Endodermal cell (in vitro differentiated cells): Measurements from ENCODE around the gene HEYL. TPM values are rescaled to one million over a fixed set of nuclear protein-coding genes. Genes with fewer than 3 reads are reported as not detected.

Experiments used
- DNase-seq: peaks from one replicate; pipeline ENCODE4 v3.0.0-alpha.2; 2017
- H3K27ac ChIP-seq: 2 replicates; pipeline ENCODE4 v1.5.1; 2013; ENCODE audit warnings: mild to moderate bottlenecking, low read depth, low read length, moderate library complexity
- H3K27me3 ChIP-seq: 2 replicates; pipeline ENCODE4 v1.6.1; 2013; ENCODE audit warnings: mild to moderate bottlenecking, low read length, moderate library complexity; ENCODE audit not compliant: insufficient read depth, control insufficient read depth, poor library complexity, severe bottlenecking
- H3K36me3 ChIP-seq: 2 replicates; pipeline ENCODE4 v1.7.0; 2013; ENCODE audit warnings: mild to moderate bottlenecking, low read length, moderate library complexity; ENCODE audit not compliant: control insufficient read depth, insufficient read depth
- H3K4me1 ChIP-seq: one replicate; pipeline ENCODE4 v1.7.0; 2013; ENCODE audit warnings: low read length; ENCODE audit not compliant: control insufficient read depth, insufficient read depth
- H3K4me3 ChIP-seq: 2 replicates; pipeline ENCODE4 v1.5.1; 2013; ENCODE audit warnings: mild to moderate bottlenecking, low read length, moderate library complexity
- H3K9ac ChIP-seq: 2 replicates; pipeline ENCODE4 v1.6.1; 2013; ENCODE audit warnings: mild to moderate bottlenecking, low read length, moderate library complexity; ENCODE audit not compliant: poor library complexity, severe bottlenecking; ENCODE audit errors: extremely low read depth
- H3K9me3 ChIP-seq: 2 replicates; pipeline ENCODE4 v1.6.1; 2013; ENCODE audit warnings: mild to moderate bottlenecking, low read length, moderate library complexity; ENCODE audit not compliant: control insufficient read depth
- H3K27ac Mint-ChIP-seq: 2 replicates; pipeline ENCODE4 v1.8.0; 2020; ENCODE audit warnings: mixed read lengths
- H3K27me3 Mint-ChIP-seq: 2 replicates; pipeline ENCODE4 v1.8.0; 2021; ENCODE audit warnings: mild to moderate bottlenecking, mixed read lengths; ENCODE audit not compliant: insufficient read depth
- H3K36me3 Mint-ChIP-seq: 2 replicates; pipeline ENCODE4 v1.8.0; 2020; ENCODE audit warnings: low read depth, mixed read lengths
- H3K4me1 Mint-ChIP-seq: 2 replicates; pipeline ENCODE4 v1.8.0; 2020; ENCODE audit warnings: mixed read lengths
- H3K4me3 Mint-ChIP-seq: 2 replicates; pipeline ENCODE4 v1.8.0; 2020; ENCODE audit warnings: mild to moderate bottlenecking, moderate library complexity, mixed read lengths
- H3K9me3 Mint-ChIP-seq: 2 replicates; pipeline ENCODE4 v1.8.0; 2020; ENCODE audit warnings: mild to moderate bottlenecking, mixed read lengths
- CTCF ChIP-seq: fragments of 200-600 bp; sonication (generic); conservative IDR thresholded peaks from 2 replicates; pipeline ENCODE4 v1.5.0; 2021; ENCODE audit warnings: antibody characterized with exemption, mild to moderate bottlenecking
- WGBS, 2 experiments: methylation state at CpG; one replicate each; pipeline versions ENCODE4 v1.1.5 to v1.1.7; 2013; ENCODE audit warnings: missing lambda C conversion rate in 2 of 2, mixed read lengths in 1 of 2; ENCODE audit not compliant: insufficient coverage in 1 of 2, insufficient read length in 1 of 2; 5-methylcytosine and 5-hydroxymethylcytosine counted together
- total RNA-seq, 2 donors: library from RNA; stranded (reverse); fragmentation: NEBNext Ultra II Directional in 1 of 2; extraction: Animal tissue kit (Norgen Biotek cat#: 25700) in 1 of 2; gene quantifications; 2 replicates in 1 of 2; 3 replicates in 1 of 2; pipeline ENCODE4 v1.2.1, GENCODE V29; 2021

The HEYL gene
- total RNA-seq, 2 donors from 2014 or later = 1.2 to 1.5 TPM

- no peak for TF ChIP-seq CTCF
- DNase-seq = no peak
- no peaks in the 10 kb centered on the region for H3K9me3 Mint-ChIP-seq
- H3K4me1 Mint-ChIP-seq = peaks cover 5% of the 10 kb centered on the region
- 69 to 73% methylated on average over 2 to 3 of the region's 3 CpGs for WGBS, 2 experiments
- H3K27me3 ChIP-seq = peaks cover 99% of the 10 kb centered on the region
- H3K36me3 ChIP-seq = no peaks in the 10 kb centered on the region
- no peak overlapping the region for H3K27ac Mint-ChIP-seq
- H3K4me3 ChIP-seq = no peak overlapping the region
- H3K4me3 Mint-ChIP-seq = no peak overlapping the region
- H3K9ac ChIP-seq = no peak overlapping the region
- H3K4me1 ChIP-seq = no peaks in the 10 kb centered on the region
- H3K27ac ChIP-seq = no peak overlapping the region
- peaks cover 98% of the 10 kb centered on the region for H3K27me3 Mint-ChIP-seq
- no peaks in the 10 kb centered on the region for H3K36me3 Mint-ChIP-seq
- no peaks in the 10 kb centered on the region for H3K9me3 ChIP-seq
Measured at GRCh38 chr1:39673215-39673614, 33.8 kb upstream of the HEYL start.

- H3K27me3 ChIP-seq = peaks cover 100% of the 10 kb centered on the region
- Mint-ChIP-seq H3K9me3 (no peaks in the 10 kb centered on the region), H3K27me3 (peaks cover 99% of the 10 kb centered on the region), H3K27ac (no peak overlapping the region), H3K4me3 (peak overlapping the region; percentile 43), H3K36me3 (no peaks in the 10 kb centered on the region), H3K4me1 (peaks cover 5% of the 10 kb centered on the region)
- no peaks in the 10 kb centered on the region for H3K4me1 ChIP-seq
- H3K4me3 ChIP-seq = peak overlapping the region; percentile 75
- no peak overlapping the region for H3K27ac ChIP-seq
- H3K36me3 ChIP-seq = no peaks in the 10 kb centered on the region
- peak; percentile 82 for TF ChIP-seq CTCF
- no peak overlapping the region for H3K9ac ChIP-seq
- 13 to 15% methylated on average over 6 to 12 of the region's 12 CpGs for WGBS, 2 experiments
- peak; percentile 83 for DNase-seq
- H3K9me3 ChIP-seq = no peaks in the 10 kb centered on the region
Measured at GRCh38 chr1:39672551-39672947, 33.1 kb upstream of the HEYL start.

GRCh38 chr1:39671793-39672550 is 32.5 kb upstream of the HEYL start, which contains the start of gene NT5C1A:
Gene NT5C1A (minus strand): TSS chr1:39672107. CDS start chr1:39672038, 69 bp downstream.
- Mint-ChIP-seq H3K4me3 (peak within 1 kb of the TSS; percentile 43), H3K27ac (no peak within 1 kb of the TSS), H3K4me1 (peaks cover 5% of the 10 kb centered on the region), H3K36me3 (no peaks in the 10 kb centered on the region), H3K27me3 (peaks cover 99% of the 10 kb centered on the region), H3K9me3 (no peaks in the 10 kb centered on the region)
- no peaks in the 10 kb centered on the region for H3K9me3 ChIP-seq
- no peaks in the 10 kb centered on the region for H3K4me1 ChIP-seq
- H3K27ac ChIP-seq = no peak within 1 kb of the TSS
- DNase-seq = peak; percentile 71
- TF ChIP-seq CTCF = no peak
- WGBS, 2 experiments = 2 to 5% methylated on average over 18 to 52 of the region's 55 CpGs
- peak within 1 kb of the TSS; percentile 75 for H3K4me3 ChIP-seq
- H3K9ac ChIP-seq = no peak within 1 kb of the TSS
- H3K27me3 ChIP-seq = peaks cover 100% of the 10 kb centered on the region
- H3K36me3 ChIP-seq = no peaks in the 10 kb centered on the region
